Glomerular visceral epithelial cell (primary cell): ENCODE data around the gene SND1.

Source experiments
- DNase-seq: peaks from one replicate; pipeline ENCODE4 v3.0.0-alpha.2; 2016; ENCODE audit errors: extremely low spot score

Gene SND1

DNA sequence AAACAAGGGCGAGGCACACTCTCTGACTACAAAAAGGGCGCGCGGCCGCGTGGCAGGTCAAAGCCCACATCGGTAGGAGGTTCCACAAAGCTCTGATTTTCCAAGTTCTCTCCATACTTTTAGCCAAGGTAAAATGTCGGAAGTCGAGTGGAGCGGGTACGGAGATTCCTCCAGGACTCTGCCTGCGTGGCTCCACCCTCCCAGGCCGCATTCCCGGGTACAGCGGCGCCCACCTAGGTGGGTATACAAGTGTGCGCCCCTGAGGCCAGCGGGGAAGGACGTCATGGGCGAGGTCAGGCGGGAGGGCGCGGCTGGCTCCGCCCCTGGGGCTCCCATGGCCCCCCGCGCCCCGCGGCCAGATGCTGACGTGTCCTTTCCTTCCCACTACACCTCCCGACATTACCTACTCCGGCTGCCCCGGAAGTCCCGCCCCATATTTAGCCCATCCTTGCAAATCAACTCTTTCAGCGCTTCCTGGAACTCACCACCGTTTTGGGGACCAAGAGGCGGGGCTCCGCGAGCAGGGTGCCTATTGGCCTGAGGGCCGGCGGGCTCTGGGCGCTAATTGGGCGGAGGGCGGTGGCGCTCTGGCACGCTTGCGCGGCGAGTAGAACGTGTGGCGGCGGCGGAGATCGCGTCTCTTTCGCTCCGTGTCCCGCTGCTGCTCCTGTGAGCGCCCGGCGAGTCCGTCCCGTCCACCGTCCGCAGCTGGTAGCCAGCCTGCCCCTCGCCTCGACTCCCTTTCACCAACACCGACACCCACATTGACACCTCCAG is at the start of gene SND1:
Gene SND1, plus strand, starts transcription at position 639 of the 777 bp plus-strand sequence. CDS start 180 bp downstream, outside the sequence.
- peak; percentile 99 for DNase-seq

DNA sequence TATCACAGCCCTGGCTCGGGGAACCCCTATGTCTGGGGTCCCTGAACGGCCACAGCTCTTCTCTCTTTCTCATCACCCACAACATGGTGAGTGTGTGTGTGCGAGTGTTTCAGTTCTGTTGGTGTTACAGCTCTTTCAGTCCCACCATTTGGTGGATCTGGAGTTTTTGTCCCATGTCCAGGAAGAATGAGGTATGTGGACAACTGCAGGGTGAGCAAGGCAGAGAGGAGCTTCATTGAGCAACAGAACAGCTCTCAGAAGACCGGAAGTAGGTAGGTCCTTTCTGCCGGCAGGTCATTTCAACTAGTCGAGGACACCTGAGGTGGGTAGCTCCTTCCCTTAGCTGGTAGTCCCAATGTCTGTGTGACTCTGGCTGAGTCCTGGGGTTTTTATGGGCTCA is 43.5 kb upstream of the SND1 start:
- no peak for DNase-seq

DNA sequence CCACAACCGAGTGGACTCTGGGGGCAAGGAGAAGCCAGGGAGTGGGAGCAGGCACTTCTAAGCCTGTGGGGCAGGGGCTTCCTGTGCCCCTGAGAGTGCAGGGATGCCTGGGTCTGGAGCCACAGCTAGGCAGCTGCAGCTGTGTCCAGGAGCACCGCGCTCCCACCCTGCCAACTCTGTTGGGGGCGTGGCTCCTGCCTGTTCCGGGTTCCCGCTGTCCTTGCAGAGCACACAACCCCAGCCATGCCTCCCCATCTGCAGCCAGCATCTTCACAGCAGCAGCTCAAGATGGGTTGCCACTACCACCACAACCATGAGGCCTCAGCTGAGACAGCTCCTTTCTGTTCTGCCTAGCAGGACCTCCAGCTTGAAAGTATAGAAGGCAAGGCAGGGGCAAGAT is 42.7 kb upstream of the SND1 start:
- no peak for DNase-seq

DNA sequence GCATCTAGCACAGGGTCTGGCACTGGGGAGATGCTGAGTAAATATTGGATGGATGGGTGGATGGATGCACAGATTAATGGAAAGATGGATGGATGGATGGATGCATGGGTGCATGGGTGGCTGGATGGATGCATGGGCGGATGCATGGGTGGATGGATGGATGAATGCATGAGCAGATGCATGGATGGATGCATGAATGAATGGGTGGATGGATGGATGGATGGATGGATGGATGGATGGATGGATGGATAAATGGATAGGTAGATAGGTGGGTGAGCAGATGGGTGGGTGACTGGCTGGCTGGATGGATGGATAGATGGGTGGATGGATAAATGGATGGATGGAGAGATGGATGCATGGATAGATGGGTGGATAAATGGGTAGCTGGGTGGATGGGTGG is 39.7 kb upstream of the SND1 start:
- no peak for DNase-seq

DNA sequence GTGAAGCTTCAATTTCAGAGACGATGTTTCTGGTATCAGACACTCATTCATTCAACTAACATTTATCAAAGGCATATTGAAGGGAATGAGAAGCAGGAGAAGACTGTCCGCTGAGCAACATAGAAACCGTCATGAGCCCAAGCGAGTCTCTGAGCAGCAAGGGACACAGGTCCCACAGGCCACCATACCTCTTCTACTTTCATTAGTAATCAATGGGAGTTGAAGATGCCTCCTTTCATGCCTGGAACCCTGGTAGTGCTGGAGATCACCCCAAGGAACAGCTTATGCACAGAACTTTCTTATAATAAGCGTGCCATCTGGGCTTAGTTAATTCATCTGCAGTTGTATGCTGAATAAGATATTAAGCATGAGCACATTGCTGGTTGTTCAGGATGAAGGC is 35.3 kb upstream of the SND1 start:
- DNase-seq: no peak

DNA sequence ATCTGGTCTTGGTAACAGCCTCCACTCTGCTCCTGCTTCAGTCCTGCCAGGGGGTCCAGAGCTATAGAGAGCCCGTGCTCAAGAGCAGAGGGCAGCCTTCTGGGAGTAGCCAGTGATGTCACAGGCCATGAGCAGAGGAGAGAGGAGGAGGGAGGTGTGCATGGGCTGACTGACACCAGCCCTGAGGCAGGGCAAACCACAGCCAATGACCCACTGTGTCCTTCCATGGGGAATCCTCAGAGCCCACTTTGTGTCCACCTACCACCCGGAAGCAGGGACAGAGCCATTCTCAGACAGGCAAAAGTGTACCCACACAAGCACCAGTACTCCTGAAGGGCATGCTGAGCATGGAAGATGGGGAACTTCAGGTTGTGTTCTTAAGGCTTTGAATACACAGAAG is 34.0 kb upstream of the SND1 start, which contains the start of gene PAX4:
Gene PAX4, minus strand, starts transcription at position 101 of the 400 bp plus-strand sequence. CDS start 2,214 bp downstream, outside the sequence.
- no peak for DNase-seq

DNA sequence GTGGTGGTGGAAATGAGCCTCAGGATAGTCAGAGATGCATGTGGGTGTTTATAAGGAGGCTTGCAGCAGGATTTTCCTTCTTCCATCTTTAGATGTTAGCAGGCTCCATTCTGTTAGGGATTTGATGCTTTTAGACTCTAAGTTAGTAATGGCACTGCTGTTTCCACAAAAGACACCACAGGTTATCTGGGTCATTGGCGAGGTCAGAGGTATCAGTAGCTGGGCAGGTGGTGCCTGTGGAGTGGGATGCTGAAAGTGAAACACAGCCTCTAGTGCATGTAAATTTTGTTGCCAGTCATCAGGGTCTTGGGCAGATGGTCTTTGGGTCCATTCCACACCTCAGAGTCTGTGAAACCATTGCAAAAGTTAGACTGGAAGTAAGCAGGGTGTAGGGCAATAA is 33.2 kb upstream of the SND1 start:
- DNase-seq: no peak

DNA sequence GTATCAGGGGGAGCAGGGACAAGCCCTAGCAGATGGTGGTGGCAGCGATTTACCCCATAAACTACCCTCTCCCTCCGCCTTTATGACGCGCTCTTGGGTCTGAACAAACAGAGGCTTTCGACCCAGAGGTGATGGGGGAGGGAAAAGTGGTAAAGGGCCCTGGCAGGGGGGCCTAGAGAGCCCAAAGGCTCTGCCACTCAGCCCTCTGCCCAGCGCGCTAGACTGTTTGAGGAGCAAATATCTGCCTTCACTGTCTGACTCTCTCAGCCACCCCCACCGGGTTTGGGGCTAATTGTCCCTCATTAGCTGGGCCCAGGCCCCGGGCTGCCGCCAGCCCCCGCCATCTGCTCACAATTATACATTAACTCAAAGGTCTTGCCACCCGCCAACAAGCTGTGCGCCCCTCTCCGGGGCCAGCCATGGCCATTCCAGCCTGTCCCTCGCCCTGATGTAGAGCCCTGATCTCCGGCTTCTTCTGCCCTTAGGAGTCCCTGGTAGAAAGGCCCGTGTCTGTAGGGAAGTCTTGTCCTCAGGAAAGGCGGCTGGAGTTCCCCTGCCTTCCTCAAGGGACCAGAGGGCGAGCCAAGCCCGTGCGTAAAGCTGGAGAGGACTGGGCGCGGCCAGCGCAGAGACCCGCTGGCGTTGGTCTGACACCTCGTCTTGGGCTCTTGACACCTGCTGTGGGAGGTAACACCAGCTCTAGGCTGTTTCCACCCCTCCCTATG is 32.2 kb upstream of the SND1 start:
- no peak for DNase-seq

DNA sequence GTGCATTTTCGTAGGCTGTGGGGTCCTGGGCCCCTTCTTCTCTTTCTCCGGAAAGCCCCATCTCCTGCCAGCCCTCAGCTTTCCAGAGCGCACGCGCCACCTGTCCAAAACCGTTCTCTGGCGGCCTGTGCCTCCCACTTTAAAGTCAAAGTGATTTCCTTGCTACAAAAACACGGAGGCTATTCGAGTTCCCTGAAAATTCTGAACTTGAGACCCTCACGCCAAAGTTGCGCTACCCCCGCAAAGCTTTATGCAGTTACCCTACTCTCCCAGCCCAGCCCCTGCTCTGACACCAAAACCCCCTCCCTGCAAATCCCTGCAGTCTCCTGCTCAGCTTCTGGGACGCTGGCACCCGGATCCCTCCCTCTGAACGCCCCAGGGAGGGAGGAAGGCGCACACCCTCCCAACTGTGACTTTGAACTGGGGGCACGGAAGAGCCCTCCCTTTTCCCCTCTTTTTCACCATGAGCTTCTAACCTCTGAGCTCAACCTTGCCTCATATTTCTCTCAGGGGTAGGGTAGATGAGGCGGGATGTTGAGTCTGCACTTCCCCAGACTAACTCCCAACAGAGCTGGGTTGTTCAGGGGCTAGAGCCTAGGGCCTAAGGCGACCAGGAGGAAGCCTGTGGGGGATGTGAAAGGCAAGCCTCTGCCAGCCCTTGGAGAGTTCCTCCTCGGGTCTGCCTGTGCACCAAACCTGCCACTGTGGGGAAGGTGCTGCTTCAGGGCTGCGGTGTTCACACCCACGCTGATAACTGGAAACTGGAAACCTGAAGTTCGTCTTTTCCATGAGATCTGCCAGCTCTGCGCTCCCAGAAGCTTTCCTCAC is 31.4 kb upstream of the SND1 start:
- no peak for DNase-seq

DNA sequence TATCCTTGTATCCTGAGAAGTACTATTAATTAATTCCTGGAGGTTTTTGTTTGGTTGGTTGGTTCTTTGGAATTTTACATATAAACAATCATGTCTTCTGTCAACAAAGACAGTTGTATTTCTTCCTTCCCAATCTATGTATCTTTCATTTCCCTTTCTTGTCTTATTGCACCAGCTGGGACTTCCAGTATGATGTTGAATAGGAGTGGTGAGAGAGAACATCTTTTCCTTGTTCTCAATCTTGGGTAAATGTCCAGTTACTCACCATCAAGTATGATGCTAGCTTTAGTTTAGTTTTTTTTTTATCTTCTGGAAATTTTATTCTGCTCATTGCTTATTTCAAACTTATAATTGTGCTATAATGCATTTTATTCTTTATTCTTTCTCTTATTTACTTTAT is 26.7 kb upstream of the SND1 start:
- no peak for DNase-seq

DNA sequence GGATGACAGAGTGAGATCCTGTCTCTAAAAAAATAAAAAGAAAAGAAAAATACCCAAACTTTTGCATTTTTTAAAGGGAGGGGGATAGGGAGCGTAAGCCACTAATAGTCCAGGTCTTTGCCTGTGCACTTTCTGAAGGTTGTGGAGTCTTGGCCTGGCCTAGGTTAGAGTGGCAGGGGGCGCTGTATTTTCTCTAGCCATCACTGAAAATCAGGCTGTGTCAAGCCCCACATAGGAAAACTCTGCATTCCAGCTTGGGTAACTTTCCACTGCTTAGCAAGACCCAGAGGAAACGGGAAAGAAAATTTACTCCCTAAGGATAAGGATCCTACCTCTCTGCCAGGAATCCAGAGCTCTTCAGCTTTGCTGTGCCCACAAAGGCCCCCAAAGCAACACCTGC is 23.5 kb upstream of the SND1 start:
- no peak for DNase-seq

DNA sequence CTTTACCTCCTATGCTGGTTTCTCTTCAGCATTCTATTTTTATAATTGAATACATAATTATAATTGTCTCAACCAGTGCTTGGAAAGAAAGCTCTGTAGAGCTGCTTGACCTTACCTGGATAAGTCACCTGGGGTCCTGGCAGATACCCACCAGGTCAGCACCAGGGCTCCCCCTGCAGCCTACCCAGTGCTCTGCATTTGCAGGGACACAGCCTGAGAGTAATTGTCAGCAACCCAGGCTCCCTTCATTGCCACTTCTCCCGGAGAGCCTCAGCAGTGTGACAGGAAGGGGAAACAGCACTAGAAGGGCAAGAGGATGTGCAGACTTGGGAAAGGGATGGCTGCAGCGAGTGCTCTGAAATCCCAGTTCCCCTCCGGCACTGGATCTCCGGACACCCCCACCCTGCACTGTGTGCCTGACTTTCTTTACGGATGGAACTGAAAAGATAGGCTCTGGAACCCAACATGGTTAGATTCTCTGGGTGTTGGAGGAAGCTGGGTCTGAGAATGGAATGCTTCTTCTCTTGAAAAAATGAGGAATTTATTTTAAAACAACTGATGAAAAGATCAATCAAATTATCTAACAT is 22.6 kb upstream of the SND1 start:
- DNase-seq: no peak

DNA sequence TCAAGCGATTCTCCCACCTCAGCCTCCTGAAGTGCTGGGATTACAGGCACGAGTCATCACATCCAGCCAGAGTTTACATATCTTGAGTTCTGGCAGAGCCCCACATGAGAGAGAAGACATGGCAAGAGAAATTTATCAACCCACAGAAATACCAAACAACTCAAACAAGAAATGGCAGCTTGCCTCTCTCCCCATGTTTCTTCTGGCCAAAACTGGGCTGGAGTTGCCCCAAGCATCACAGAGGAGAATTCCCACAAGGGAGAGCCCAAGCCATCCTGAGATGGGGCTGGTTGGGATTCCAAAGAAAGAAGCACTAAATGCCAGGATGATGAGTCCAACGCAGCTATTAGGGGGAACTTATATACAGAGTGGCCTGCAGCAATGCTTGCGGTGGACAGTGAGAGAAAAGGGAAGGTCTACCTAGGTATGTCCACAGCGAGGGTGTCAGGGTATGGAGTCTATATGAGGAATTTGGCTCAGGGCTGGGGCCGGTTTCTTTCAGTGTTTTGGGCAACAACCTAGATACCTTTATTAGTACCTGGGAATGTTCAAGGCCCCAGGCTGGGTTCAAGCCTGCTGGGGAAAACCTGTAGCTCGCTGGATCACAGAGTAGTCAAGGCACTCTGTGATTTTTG is 19.6 kb upstream of the SND1 start:
- no peak for DNase-seq

DNA sequence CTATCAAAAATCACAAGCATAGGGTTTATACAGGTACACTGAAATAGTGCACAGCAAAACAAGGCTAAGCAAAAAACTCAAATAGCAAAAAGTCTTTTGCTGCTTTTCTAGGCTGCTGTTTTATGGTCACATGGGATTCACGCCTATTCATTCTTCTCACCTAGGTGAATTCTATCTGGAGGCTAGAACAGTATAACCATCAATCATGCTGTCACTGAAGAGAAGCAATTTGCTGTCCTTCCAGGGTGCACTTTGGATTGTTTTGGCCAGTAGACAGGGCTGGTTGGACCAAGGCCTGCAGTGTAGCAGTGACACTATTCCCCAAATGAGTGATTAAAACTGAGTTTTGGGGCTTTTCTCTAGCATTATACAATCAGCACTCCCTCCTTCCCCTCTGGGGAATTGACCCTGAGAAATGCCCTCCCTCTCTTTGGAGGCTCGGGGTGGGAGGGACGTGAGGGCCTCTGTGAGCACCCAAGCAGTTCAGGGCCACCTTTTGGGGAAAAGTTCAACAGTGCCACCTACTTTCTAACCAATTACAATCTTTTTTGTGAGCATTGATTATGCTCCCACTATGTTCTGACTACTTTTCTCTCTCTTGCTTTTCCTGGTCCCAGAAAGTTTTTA is 16.2 kb upstream of the SND1 start:
- DNase-seq: no peak

DNA sequence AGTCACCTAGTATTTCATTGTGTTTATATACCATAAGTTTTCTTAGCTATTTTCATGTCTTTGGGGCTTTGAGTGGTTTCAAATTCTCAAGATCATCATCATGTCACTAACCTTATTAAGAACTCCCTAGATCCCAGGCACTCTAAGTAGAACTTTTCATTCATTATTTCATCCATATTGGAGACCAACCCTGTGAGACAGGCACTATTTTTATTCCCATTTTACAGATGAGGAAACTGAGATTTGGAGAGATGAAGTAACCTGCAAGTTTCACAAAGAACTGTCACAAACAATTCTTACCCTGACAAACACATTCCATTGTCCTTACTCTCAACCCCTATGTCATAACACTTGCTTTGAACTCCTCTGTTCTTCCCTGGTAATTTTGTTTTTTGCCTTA is 13.8 kb upstream of the SND1 start:
- DNase-seq: no peak

DNA sequence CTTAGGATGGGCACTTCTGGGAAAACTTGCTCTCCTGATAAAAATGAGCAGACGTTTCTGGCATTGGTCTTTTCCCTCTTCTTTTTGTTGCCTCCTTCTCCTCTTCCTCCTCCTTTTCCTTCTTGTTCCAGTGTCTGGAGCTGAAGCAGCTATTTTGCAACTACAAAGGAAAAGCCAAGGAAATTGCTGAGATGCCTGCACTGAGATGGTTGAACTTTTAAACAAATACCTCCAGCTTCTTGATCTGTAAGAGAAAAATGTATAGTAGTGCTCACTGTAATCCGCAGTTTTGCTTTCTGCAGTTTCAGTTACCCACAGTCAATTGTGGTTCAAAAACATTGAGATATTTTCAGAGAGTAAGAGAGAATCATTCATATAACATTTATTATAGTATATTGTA is 7.5 kb upstream of the SND1 start:
- no peak for DNase-seq

DNA sequence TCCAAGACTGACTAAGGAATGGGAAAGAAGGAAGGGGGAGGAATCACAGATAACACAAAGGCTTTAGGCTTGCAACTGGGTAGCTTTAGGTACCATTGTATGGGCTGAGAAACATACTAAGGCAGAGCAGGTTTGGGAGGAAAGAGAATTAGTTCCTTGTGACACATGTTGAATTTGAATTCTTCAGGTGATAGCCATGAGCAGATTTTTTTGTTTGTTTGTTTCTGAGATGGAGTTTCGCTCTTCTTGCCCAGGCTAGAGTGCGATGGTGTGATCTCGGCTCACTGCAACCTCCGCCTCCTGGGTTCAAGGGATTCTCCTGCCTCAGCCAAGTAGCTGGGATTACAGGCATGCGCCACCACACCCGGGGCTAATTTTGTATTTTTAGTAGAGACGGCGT is 4.4 kb upstream of the SND1 start:
- no peak for DNase-seq

DNA sequence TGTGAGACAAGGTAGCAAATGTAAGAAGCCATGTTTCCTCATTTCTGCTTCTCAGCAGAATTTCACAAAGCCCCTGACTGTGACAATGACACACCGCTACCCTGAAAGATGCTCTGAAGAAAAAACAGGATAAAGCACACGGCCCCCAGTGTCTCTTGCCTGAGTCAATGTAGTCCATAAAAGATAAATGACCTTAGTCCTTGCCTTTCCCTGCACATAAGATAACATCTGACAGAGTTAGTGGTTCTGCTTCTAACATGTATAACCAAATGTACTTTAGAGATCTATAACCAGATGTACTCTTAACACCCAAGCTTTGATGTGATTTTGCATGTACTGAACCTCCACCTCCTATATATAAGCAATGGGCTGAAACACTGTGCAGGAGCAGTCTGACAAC is 3.0 kb upstream of the SND1 start:
- DNase-seq: no peak

DNA sequence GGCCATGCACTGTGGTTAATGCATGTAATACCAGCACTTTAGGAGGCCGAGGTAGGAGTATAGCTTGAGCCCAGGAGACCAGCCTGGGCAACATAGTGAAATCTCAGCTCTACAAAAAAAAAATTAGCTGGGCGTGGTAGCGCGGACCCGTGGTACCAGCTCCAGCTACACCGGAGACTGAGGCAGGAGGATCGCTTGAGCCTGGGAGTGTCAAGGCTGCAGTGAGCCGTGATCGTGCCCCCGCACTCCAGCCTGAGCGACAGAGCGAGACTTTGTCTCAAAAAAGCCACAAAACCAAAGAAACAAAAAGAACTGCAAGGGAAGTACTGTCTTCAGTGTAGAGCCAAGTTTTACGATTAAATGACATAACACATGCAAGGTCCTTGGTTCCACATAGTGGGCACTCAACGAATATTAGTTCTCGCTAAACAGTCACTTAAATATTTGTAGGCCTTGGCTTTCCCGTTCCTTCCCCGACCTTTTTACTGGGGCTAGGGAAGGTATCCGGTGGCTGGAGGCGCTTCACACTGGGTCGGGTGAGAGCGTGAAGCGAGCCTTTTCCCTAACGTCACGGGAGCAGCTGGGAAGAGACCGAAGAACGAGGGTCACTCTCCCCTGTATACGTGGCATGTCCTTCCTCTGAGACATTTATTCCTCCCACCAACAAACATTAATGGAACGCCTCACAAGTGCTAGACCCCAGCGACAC is 993 bp upstream of the SND1 start:
- no peak for DNase-seq
